ENCODE measurements around the gene PPHLN1. TPM values are rescaled to one million over a fixed set of nuclear protein-coding genes. Genes with fewer than 3 reads are reported as not detected.

PPHLN1 gene
- total and polyA plus RNA-seq, 2 of the 8 experiments (the other 6 are each of a cell fraction or from before 2014, with no cell fraction given): 34.3 to 71.6 TPM

- Histone ChIP-seq H2BK5ac (ENCODE audit: low read depth, low read length) (no peak overlapping the region), H4K20me1 (replicated peaks in 1 of 2; ENCODE audit: control insufficient read depth in 1 of 2, insufficient read depth in 2 of 2, low read length in 2 of 2) (no peaks in the 10 kb centered on the region), H2AFZ (ENCODE audit: low read length) (no peak overlapping the region), H3K18ac (ENCODE audit: extremely low read depth, low read length) (no peak overlapping the region), H3K79me2 (ENCODE audit: control insufficient read depth in 1 of 2, insufficient read depth in 2 of 2, low read length in 2 of 2) (peaks cover 0 to 7% of the 10 kb centered on the region in 2 experiments; a peak in 2 of 4 replicates), H4K5ac (ENCODE audit: insufficient read length, low read depth, low read length) (no peak overlapping the region), H2AK5ac (ENCODE audit: low read depth, low read length) (no peak overlapping the region), H3K4ac (replicated peaks; ENCODE audit: insufficient read length, low read depth, low read length) (no peak overlapping the region), H2BK12ac (ENCODE audit: low read depth, low read length) (no peak overlapping the region), H4K8ac (ENCODE audit: extremely low read depth, insufficient read depth, low read length) (no peak overlapping the region), H3K56ac (replicated peaks; ENCODE audit: insufficient read length, low read depth, low read length) (no peak overlapping the region), H3K4me2 (ENCODE audit: insufficient read depth in 1 of 2, low read depth in 2 of 2, low read length in 2 of 2) (no peak overlapping the region), H2BK15ac (ENCODE audit: low read length) (no peak overlapping the region), H2BK120ac (replicated peaks; ENCODE audit: low read depth, low read length) (no peak overlapping the region), H3K27me3 (replicated peaks in 1 of 4; ENCODE audit: control insufficient read depth in 3 of 4, extremely low read depth in 1 of 4, insufficient read depth in 3 of 4, low read length in 3 of 4) (no peaks in the 10 kb centered on the region), H3K79me1 (ENCODE audit: low read depth, low read length) (no peaks in the 10 kb centered on the region), H3K4me1 (replicated peaks in 1 of 4; ENCODE audit: control insufficient read depth in 3 of 4, insufficient read depth in 4 of 4, low read length in 3 of 4) (no peaks in the 10 kb centered on the region), H3K4me3 (ENCODE audit: extremely low read depth in 1 of 4, insufficient read depth in 2 of 4, low read depth in 3 of 4, low read length in 4 of 4) (no peak overlapping the region), H3K36me3 (ENCODE audit: control insufficient read depth in 2 of 4, insufficient read depth in 4 of 4, low read length in 3 of 4) (peaks cover 0 to 29% (median 3%) of the 10 kb centered on the region in 4 experiments; a peak in 4 of 8 replicates), H3K23me2 (ENCODE audit: low read depth, low read length) (no peaks in the 10 kb centered on the region), H3K23ac (ENCODE audit: insufficient read length) (no peak overlapping the region), H2BK20ac (ENCODE audit: low read length) (no peak overlapping the region), H4K91ac (replicated peaks; ENCODE audit: insufficient read length, low read length) (no peak overlapping the region), H3K14ac (ENCODE audit: insufficient read length) (no peak overlapping the region), H3K9ac (replicated peaks in 1 of 4; ENCODE audit: extremely low read depth in 1 of 4, low read depth in 3 of 4, low read length in 3 of 4) (no peak overlapping the region), H3K27ac (ENCODE audit: low read depth, low read length) (no peak overlapping the region), H3K9me3 (ENCODE audit: insufficient read depth in 2 of 2, low read depth in 1 of 2, low read length in 1 of 2) (no peaks in the 10 kb centered on the region)
- ChIA-PET CTCF (ENCODE audit: partially characterized antibody) (no interaction called here), POLR2A (ENCODE audit: partially characterized antibody) (interaction anchor here (0.6 kb wide), 1 partner anchor 247 kb away, joined by 3 read pairs; no protein-coding TSS in a partner anchor)
- DNase-seq (ENCODE audit: low read depth in 1 of 2, low spot score in 2 of 2): no peak
- no peak for FAIRE-seq
- TF ChIP-seq SP4 (IDR thresholded peaks at IDR 0.05; ENCODE audit: low read length): no peak
- TF ChIP-seq POU5F1 (IDR thresholded peaks at IDR 0.05; ENCODE audit: low read depth, low read length): no peak
- TF ChIP-seq POLR2A (IDR thresholded peaks at IDR 0.05; ENCODE audit: control extremely low read depth in 1 of 2, low read depth in 2 of 2, low read length in 2 of 2): no peak
- no peak for TF ChIP-seq PHF8 (conservative IDR thresholded peaks at IDR 0.05; ENCODE audit: low read depth, low read length)
- TF ChIP-seq KDM5A (IDR thresholded peaks at IDR 0.05; ENCODE audit: low read length): no peak
- TF ChIP-seq TEAD4 (IDR thresholded peaks at IDR 0.05; ENCODE audit: low read depth, low read length): no peak
These were observed 5.2 kb upstream of the PPHLN1 start for GRCh38 chr12:42320796-42321195.

Measured in H1 (cell line).